Caco-2 (cell line): ENCODE data around the gene CDC42BPB. TPM values are rescaled to one million over a fixed set of nuclear protein-coding genes. Genes with fewer than 3 reads are reported as not detected.

Experiments
- BruUV-seq: library from RNA; stranded (reverse); fragments of 400-500 nt; replicated peaks from 2 replicates; lab custom pipeline; 2021; lab: Mats Ljungman, UMichigan
- CTCF ChIA-PET: fragments of 300-600 bp; sonication (Branson Sonifier 250); formaldehyde crosslinking; loops from one replicate; lab custom pipeline; 2022; ENCODE audit warnings: antibody characterized with exemption; lab: Charles Lee
- POLR2A ChIA-PET: fragments of 300-600 bp; sonication (Branson Sonifier 250); formaldehyde crosslinking; loops from one replicate; lab custom pipeline; 2022; ENCODE audit warnings: antibody characterized with exemption; lab: Charles Lee
- DNase-seq, 2 experiments: peaks; one replicate each; pipeline versions ENCODE4 v3.0.0 to v3.0.0-alpha.2; 2020 to 2022
- H3K27me3 ChIP-seq: replicated peaks from 2 replicates; pipeline ENCODE4 v1.6.0; 2011; ENCODE audit warnings: low read length; ENCODE audit not compliant: control insufficient read depth, insufficient read depth
- H3K36me3 ChIP-seq: 2 replicates; pipeline ENCODE4 v1.5.1; 2011; ENCODE audit warnings: low read length; ENCODE audit not compliant: control insufficient read depth, insufficient read depth
- H3K4me1 ChIP-seq: fragments of 250-450 bp; sonication (Bioruptor Pico); 2 replicates; pipeline ENCODE4 v1.5.1; 2020; ENCODE audit warnings: mild to moderate bottlenecking
- H3K4me3 ChIP-seq: 2 replicates; pipeline ENCODE4 v1.5.1; 2011; ENCODE audit warnings: low read depth, mild to moderate bottlenecking, control low read depth, low read length
- H3K9me3 ChIP-seq: fragments of 250-450 bp; sonication (Bioruptor Pico); 2 replicates; pipeline ENCODE4 v1.5.1; 2020; ENCODE audit warnings: mild to moderate bottlenecking, moderate library complexity
- H3K27ac Mint-ChIP-seq: one replicate; pipeline ENCODE4 v1.8.0; 2022; ENCODE audit warnings: mixed read lengths; ENCODE audit not compliant: unreplicated experiment
- H3K27me3 Mint-ChIP-seq: one replicate; pipeline ENCODE4 v1.8.0; 2022; ENCODE audit warnings: mixed read lengths; ENCODE audit not compliant: insufficient read depth, unreplicated experiment
- H3K36me3 Mint-ChIP-seq: one replicate; pipeline ENCODE4 v1.8.0; 2022; ENCODE audit warnings: mild to moderate bottlenecking, mixed read lengths; ENCODE audit not compliant: insufficient read depth, unreplicated experiment
- H3K4me1 Mint-ChIP-seq: one replicate; pipeline ENCODE4 v1.8.0; 2022; ENCODE audit warnings: low read depth, mixed read lengths; ENCODE audit not compliant: unreplicated experiment
- H3K4me3 Mint-ChIP-seq: one replicate; pipeline ENCODE4 v1.8.0; 2022; ENCODE audit warnings: mild to moderate bottlenecking, moderate library complexity, mixed read lengths; ENCODE audit not compliant: unreplicated experiment
- H3K9me3 Mint-ChIP-seq: one replicate; pipeline ENCODE4 v1.8.0; 2022; ENCODE audit warnings: mixed read lengths; ENCODE audit not compliant: unreplicated experiment
- intact Hi-C: fragments of 100-400 bp; cut with micrococcal nuclease; formaldehyde crosslinking; loops from one replicate; pipeline ENCODE4 v1.10.0; 2022; ENCODE audit not compliant: unreplicated experiment
- total RNA-seq: library from RNA; stranded (reverse); gene quantifications from 2 replicates; pipeline ENCODE4 v1.2.3, GENCODE V29; 2022
- TF ChIP-seq, protein P1 (sequence below), 2 experiments: fragments of 200-600 bp in 1 of 2; IDR thresholded peaks; 1 replicate in 1 of 2; 2 replicates in 1 of 2; pipeline versions ENCODE4 v1.5.1 to v1.8.0; 2011 to 2022; ENCODE audit warnings: antibody characterized with exemption in 1 of 2, control low read depth in 1 of 2, inconsistent platforms in 1 of 2, low read depth in 1 of 2, low read length in 1 of 2, mild to moderate bottlenecking in 1 of 2, moderate library complexity in 1 of 2; ENCODE audit not compliant: insufficient read depth in 1 of 2, severe bottlenecking in 1 of 2, unreplicated experiment in 1 of 2

Gene CDC42BPB
- total RNA-seq, 1 experiment from 2014 or later: 55.1 TPM

DNA sequence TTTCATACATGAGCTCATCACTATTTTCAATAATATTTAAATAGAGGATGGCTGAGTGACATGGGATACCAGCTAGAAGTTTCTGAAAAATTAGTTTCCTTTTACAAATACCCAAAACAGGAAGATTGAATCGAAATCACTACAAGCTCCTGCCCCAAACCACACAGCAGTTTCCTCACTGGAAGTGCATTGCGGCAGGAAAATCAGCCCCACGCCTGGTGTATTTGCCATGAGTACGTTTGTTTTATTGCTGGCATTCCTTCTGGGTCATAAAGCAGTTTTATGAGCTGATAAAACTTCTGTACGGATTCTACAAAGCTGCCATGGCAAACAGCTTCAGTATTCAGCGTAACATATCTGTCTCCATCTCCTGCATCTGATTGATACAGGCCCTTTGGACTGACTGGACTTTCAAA lies 23.7 kb downstream of the CDC42BPB start:
- Mint-ChIP-seq H3K27ac (no peak overlapping the region), H3K4me3 (no peak overlapping the region), H3K9me3 (no peaks in the 10 kb centered on the region), H3K4me1 (no peaks in the 10 kb centered on the region), H3K36me3 (no peaks in the 10 kb centered on the region), H3K27me3 (no peaks in the 10 kb centered on the region)
- TF ChIP-seq, protein P1, sequence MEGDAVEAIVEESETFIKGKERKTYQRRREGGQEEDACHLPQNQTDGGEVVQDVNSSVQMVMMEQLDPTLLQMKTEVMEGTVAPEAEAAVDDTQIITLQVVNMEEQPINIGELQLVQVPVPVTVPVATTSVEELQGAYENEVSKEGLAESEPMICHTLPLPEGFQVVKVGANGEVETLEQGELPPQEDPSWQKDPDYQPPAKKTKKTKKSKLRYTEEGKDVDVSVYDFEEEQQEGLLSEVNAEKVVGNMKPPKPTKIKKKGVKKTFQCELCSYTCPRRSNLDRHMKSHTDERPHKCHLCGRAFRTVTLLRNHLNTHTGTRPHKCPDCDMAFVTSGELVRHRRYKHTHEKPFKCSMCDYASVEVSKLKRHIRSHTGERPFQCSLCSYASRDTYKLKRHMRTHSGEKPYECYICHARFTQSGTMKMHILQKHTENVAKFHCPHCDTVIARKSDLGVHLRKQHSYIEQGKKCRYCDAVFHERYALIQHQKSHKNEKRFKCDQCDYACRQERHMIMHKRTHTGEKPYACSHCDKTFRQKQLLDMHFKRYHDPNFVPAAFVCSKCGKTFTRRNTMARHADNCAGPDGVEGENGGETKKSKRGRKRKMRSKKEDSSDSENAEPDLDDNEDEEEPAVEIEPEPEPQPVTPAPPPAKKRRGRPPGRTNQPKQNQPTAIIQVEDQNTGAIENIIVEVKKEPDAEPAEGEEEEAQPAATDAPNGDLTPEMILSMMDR (IDR thresholded peaks at IDR 0.05; ENCODE audit: insufficient read depth in 1 of 2, low read depth in 1 of 2, low read length in 1 of 2, severe bottlenecking in 1 of 2, unreplicated experiment in 1 of 2): no peak
- Histone ChIP-seq H3K36me3 (no peaks in the 10 kb centered on the region), H3K4me3 (no peak overlapping the region), H3K27me3 (no peaks in the 10 kb centered on the region), H3K9me3 (no peaks in the 10 kb centered on the region), H3K4me1 (0 out of 2 replicates have a peak, but pooled peaks cover 10% of the 10 kb centered on the region)
- peak; percentile 68 to 71 for DNase-seq
- BruUV-seq: no TSS peak
- ChIA-PET CTCF (interaction anchor here (1.1 kb wide), 1 partner anchor 71 kb away, joined by 3 read pairs; no protein-coding TSS in a partner anchor), POLR2A (interaction anchor here (0.6 to 1.3 kb wide), 2 partner anchors 23 to 70 kb away, joined by 3 to 5 read pairs; partner anchors contain the start of gene CDC42BPB)
- intact Hi-C loops: loop anchor here (5.0 kb wide), 1 partner anchor 41 kb away; no protein-coding TSS in a partner anchor

DNA sequence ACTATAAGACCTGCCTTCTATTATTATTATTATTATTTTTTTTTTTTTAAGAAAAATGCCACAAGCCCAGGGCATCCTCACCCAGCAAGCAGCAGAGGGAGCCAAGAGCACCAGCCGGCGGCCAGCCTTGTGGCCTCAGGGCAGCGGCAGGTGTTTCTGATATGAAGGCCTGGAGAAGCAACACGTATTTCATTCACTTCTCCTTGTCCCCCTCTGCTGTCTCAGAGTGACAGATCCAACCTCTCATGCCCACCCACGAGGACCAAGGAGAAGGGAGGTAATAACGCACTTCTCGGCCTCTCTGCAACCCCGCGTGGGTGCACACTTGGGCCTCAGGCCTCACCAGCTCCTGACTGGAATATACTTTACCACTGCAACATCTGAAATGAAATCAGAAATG lies 25.4 kb downstream of the CDC42BPB start:
- no peak overlapping the region for H3K4me3 Mint-ChIP-seq
- Histone ChIP-seq H3K9me3 (no peaks in the 10 kb centered on the region), H3K4me3 (no peak overlapping the region), H3K27me3 (no peaks in the 10 kb centered on the region), H3K36me3 (no peaks in the 10 kb centered on the region), H3K4me1 (0 out of 2 replicates have a peak, but pooled peaks cover 10% of the 10 kb centered on the region)
- intact Hi-C loops: loop anchor here (5.0 kb wide), 1 partner anchor 40 kb away; no protein-coding TSS in a partner anchor
- ChIA-PET POLR2A (no interaction called here), CTCF (interaction anchor here (0.5 kb wide), 1 partner anchor 71 kb away, joined by 4 read pairs; no protein-coding TSS in a partner anchor)
- H3K36me3 Mint-ChIP-seq: no peaks in the 10 kb centered on the region
- peak in 1 of 2 experiments; percentile 52 for DNase-seq
- H3K9me3 Mint-ChIP-seq: peaks cover 3% of the 10 kb centered on the region
- H3K27ac Mint-ChIP-seq: peak overlapping the region; percentile 70
- TF ChIP-seq, protein P1 (IDR thresholded peaks at IDR 0.05; ENCODE audit: insufficient read depth in 1 of 2, low read depth in 1 of 2, low read length in 1 of 2, severe bottlenecking in 1 of 2, unreplicated experiment in 1 of 2): peak in 1 of 2 experiments; percentile 23
- BruUV-seq: no TSS peak
- no peaks in the 10 kb centered on the region for H3K27me3 Mint-ChIP-seq
- H3K4me1 Mint-ChIP-seq: peaks cover 2% of the 10 kb centered on the region

DNA sequence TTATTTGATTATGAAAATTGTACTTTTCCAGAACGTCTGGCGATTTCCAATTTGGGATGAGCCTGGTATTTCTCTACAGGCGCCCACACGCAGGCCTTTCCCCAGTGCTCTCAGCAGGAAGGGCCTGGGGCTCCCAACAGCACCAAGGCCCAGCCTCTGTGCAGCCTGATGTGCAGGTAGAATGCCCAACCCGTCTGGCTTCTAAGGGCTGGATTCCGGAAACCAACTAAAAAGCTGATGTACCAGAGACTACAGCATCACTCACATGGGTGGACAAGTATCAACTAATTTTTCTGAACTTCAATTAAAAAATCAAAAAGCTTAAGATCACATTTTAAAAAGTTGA lies 25.8 kb downstream of the CDC42BPB start:
- H3K4me3 ChIP-seq: no peak overlapping the region
- H3K4me1 ChIP-seq: 0 out of 2 replicates have a peak, but pooled peaks cover 10% of the 10 kb centered on the region
- peaks cover 7% of the 10 kb centered on the region for H3K9me3 Mint-ChIP-seq
- POLR2A ChIA-PET: no interaction called here
- TF ChIP-seq, protein P1 (IDR thresholded peaks at IDR 0.05; ENCODE audit: insufficient read depth in 1 of 2, low read depth in 1 of 2, low read length in 1 of 2, severe bottlenecking in 1 of 2, unreplicated experiment in 1 of 2): no peak
- no peaks in the 10 kb centered on the region for H3K36me3 ChIP-seq
- DNase-seq: no peak
- no peaks in the 10 kb centered on the region for H3K36me3 Mint-ChIP-seq
- BruUV-seq: no TSS peak
- CTCF ChIA-PET: interaction anchor here (0.5 kb wide), 1 partner anchor 72 kb away, joined by 4 read pairs; no protein-coding TSS in a partner anchor
- peaks cover 5% of the 10 kb centered on the region for H3K4me1 Mint-ChIP-seq
- H3K4me3 Mint-ChIP-seq: no peak overlapping the region
- H3K9me3 ChIP-seq: no peaks in the 10 kb centered on the region
- no peaks in the 10 kb centered on the region for H3K27me3 Mint-ChIP-seq
- no peaks in the 10 kb centered on the region for H3K27me3 ChIP-seq
- intact Hi-C loops: loop anchor here (5.0 kb wide), 1 partner anchor 39 kb away; no protein-coding TSS in a partner anchor
- peak overlapping the region; percentile 70 for H3K27ac Mint-ChIP-seq
